ENCODE measurements around the gene PFKL. TPM values are rescaled to one million over a fixed set of nuclear protein-coding genes. Genes with fewer than 3 reads are reported as not detected.

The PFKL gene
- total RNA-seq, 1 experiment from 2014 or later: 67.5 TPM

- no peak overlapping the region for H3K27ac ChIP-seq
- H2AFZ ChIP-seq: no peak overlapping the region
- H3K4me3 ChIP-seq: no peak overlapping the region
- DNase-seq: no peak
- no peaks in the 10 kb centered on the region for H3K9me3 ChIP-seq (ENCODE audit: insufficient read depth, low read depth)
- TF ChIP-seq EZH2 (IDR thresholded peaks at IDR 0.05; ENCODE audit: low read depth) (no peak), CTCF (conservative IDR thresholded peaks at IDR 0.05) (no peak)
- H3K79me2 ChIP-seq (ENCODE audit: low read depth): no peaks in the 10 kb centered on the region
- CTCF ChIA-PET: no interaction called here
- no TSS peak for BruUV-seq (replicated peaks)
- intact Hi-C loops (cut with micrococcal nuclease; ENCODE audit: unreplicated experiment): no loop called here
- no peaks in the 10 kb centered on the region for H3K27me3 ChIP-seq (ENCODE audit: insufficient read depth, low read depth)
- H3K9me2 ChIP-seq (ENCODE audit: insufficient read depth): no peaks in the 10 kb centered on the region
- POLR2A ChIA-PET (ENCODE audit: unreplicated experiment): no interaction called here
- no peaks in the 10 kb centered on the region for H3K36me3 ChIP-seq (ENCODE audit: low read depth)
- H4K20me1 ChIP-seq (ENCODE audit: insufficient read depth): no peaks in the 10 kb centered on the region
- H3K4me1 ChIP-seq (replicated peaks; ENCODE audit: insufficient read depth): no peaks in the 10 kb centered on the region
- no peak overlapping the region for H3K4me2 ChIP-seq
- H3F3A ChIP-seq (ENCODE audit: insufficient read depth, low read depth): no peaks in the 10 kb centered on the region
Measured at GRCh38 chr21:44317241-44317782, 17.5 kb downstream of the PFKL start.

- ChIA-PET POLR2A (ENCODE audit: unreplicated experiment) (no interaction called here), CTCF (no interaction called here)
- no peaks in the 10 kb centered on the region for H3K4me1 ChIP-seq (replicated peaks; ENCODE audit: insufficient read depth)
- no peaks in the 10 kb centered on the region for H3K9me2 ChIP-seq (ENCODE audit: insufficient read depth)
- no peaks in the 10 kb centered on the region for H3K79me2 ChIP-seq (ENCODE audit: low read depth)
- H3K4me2 ChIP-seq: no peak overlapping the region
- H3K9me3 ChIP-seq (ENCODE audit: insufficient read depth, low read depth): no peaks in the 10 kb centered on the region
- no peaks in the 10 kb centered on the region for H3F3A ChIP-seq (ENCODE audit: insufficient read depth, low read depth)
- no peak overlapping the region for H2AFZ ChIP-seq
- no TSS peak for BruUV-seq (replicated peaks)
- no peak for DNase-seq
- intact Hi-C loops (cut with micrococcal nuclease; ENCODE audit: unreplicated experiment): no loop called here
- H3K27ac ChIP-seq: no peak overlapping the region
- no peaks in the 10 kb centered on the region for H3K27me3 ChIP-seq (ENCODE audit: insufficient read depth, low read depth)
- no peak overlapping the region for H3K4me3 ChIP-seq
- no peaks in the 10 kb centered on the region for H4K20me1 ChIP-seq (ENCODE audit: insufficient read depth)
- no peak for TF ChIP-seq EZH2 (IDR thresholded peaks at IDR 0.05; ENCODE audit: low read depth)
- TF ChIP-seq CTCF (conservative IDR thresholded peaks at IDR 0.05): no peak
- H3K36me3 ChIP-seq (ENCODE audit: low read depth): no peaks in the 10 kb centered on the region
Measured at GRCh38 chr21:44317871-44318270, 18.0 kb downstream of the PFKL start.

GRCh38 chr21:44318489-44319285, 18.8 kb downstream of the PFKL start:
- Histone ChIP-seq H3K36me3 (ENCODE audit: low read depth) (no peaks in the 10 kb centered on the region), H3K9me3 (ENCODE audit: insufficient read depth, low read depth) (no peaks in the 10 kb centered on the region), H3K79me2 (ENCODE audit: low read depth) (no peaks in the 10 kb centered on the region), H2AFZ (no peak overlapping the region), H3K9me2 (ENCODE audit: insufficient read depth) (no peaks in the 10 kb centered on the region), H3K4me1 (replicated peaks; ENCODE audit: insufficient read depth) (no peaks in the 10 kb centered on the region), H3F3A (ENCODE audit: insufficient read depth, low read depth) (no peaks in the 10 kb centered on the region), H3K4me3 (no peak overlapping the region), H4K20me1 (ENCODE audit: insufficient read depth) (no peaks in the 10 kb centered on the region), H3K27ac (no peak overlapping the region), H3K4me2 (no peak overlapping the region), H3K27me3 (ENCODE audit: insufficient read depth, low read depth) (no peaks in the 10 kb centered on the region)
- DNase-seq: no peak
- BruUV-seq (replicated peaks): no TSS peak
- intact Hi-C loops (cut with micrococcal nuclease; ENCODE audit: unreplicated experiment): no loop called here
- CTCF ChIA-PET: interaction anchor here (0.5 kb wide), 1 partner anchor 20 kb away, joined by 4 read pairs; the partner anchor contains the start of gene CFAP410
- TF ChIP-seq EZH2 (IDR thresholded peaks at IDR 0.05; ENCODE audit: low read depth): no peak
- TF ChIP-seq CTCF (conservative IDR thresholded peaks at IDR 0.05): no peak
- POLR2A ChIA-PET (ENCODE audit: unreplicated experiment): no interaction called here

Data from PC-9 (cell line).